ENCODE results near the gene RNASET2.

RNASET2 gene

DNA sequence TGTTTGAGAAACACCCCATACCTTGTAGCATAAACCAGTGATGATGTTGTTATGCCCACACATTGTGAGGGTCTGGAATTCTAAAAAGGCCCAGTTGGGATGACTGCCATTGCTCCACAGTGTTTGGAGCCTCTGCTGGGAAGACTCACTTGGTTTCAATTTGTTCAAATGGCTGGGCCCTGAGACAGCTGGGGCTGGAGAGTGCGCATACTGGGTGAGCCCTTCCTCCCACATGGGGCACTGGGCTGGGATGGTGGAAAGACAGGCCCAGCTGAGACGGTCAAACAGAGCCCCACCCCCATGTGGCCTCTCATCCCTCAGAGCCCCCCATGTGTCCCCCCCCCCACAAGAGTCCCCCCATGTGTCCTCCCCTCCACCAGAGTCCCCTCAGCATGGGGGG lies 20.3 kb upstream of the RNASET2 start:
- TF ChIP-seq, protein P1, sequence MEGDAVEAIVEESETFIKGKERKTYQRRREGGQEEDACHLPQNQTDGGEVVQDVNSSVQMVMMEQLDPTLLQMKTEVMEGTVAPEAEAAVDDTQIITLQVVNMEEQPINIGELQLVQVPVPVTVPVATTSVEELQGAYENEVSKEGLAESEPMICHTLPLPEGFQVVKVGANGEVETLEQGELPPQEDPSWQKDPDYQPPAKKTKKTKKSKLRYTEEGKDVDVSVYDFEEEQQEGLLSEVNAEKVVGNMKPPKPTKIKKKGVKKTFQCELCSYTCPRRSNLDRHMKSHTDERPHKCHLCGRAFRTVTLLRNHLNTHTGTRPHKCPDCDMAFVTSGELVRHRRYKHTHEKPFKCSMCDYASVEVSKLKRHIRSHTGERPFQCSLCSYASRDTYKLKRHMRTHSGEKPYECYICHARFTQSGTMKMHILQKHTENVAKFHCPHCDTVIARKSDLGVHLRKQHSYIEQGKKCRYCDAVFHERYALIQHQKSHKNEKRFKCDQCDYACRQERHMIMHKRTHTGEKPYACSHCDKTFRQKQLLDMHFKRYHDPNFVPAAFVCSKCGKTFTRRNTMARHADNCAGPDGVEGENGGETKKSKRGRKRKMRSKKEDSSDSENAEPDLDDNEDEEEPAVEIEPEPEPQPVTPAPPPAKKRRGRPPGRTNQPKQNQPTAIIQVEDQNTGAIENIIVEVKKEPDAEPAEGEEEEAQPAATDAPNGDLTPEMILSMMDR (IDR thresholded peaks at IDR 0.05; ENCODE audit: low read depth, low read length) = no peak
- no peak overlapping the region for H3K27ac ChIP-seq
- no peak overlapping the region for H3K4me3 ChIP-seq (ENCODE audit: low read depth, low read length)
- no peaks in the 10 kb centered on the region for H3K27me3 ChIP-seq (ENCODE audit: insufficient read depth, low read depth, severe bottlenecking)
- no peak for DNase-seq
- H3K36me3 ChIP-seq = no peaks in the 10 kb centered on the region; the same call in 1 of the 2 replicates
- no peaks in the 10 kb centered on the region for H3K9me3 ChIP-seq (ENCODE audit: severe bottlenecking)

DNA sequence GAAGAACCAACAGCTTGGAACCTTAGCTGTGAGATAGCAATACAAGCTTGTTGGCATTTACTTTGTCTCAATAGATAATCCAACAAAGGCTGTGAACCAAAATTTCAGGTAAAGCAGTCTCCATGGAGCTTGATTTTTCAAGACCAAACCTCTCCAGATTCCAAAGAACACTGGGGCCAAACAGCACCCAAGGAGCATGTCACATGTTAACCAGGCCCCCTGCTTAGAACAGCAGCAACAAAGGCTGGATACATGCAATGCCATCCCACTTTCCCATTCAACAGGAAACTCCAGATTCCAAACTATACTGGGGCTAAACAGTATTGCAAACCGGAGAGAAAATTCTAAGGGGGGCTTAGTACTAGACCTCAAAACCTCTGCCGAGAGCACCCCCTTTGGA lies 15.8 kb upstream of the RNASET2 start:
- Histone ChIP-seq H3K27ac (no peak overlapping the region), H3K4me3 (ENCODE audit: low read depth, low read length) (no peak overlapping the region), H3K36me3 (no peaks in the 10 kb centered on the region; the same call in 1 of the 2 replicates), H3K9me3 (ENCODE audit: severe bottlenecking) (no peaks in the 10 kb centered on the region), H3K27me3 (ENCODE audit: insufficient read depth, low read depth, severe bottlenecking) (no peaks in the 10 kb centered on the region)
- TF ChIP-seq, protein P1 (IDR thresholded peaks at IDR 0.05; ENCODE audit: low read depth, low read length) = no peak
- no peak for DNase-seq

DNA sequence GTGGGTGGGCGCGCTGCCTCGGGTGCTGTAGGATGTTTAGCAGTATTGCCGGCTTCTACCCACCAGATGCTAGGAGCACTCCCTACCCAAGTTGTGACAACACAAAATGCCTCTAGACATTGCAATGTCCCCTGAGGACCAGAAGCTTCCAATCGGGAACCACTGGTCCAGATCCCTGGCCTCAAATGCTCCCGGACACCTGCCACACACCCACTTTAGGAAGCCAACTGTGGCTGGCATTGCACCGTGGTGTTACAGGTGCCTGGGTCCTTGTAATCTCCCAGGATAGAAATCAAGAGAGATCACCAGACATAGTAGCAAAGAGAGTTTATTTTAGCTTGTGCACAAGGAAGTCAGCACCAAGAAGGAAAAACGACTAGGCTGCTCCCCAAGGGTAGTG lies 14.9 kb upstream of the RNASET2 start:
- DNase-seq = no peak
- no peaks in the 10 kb centered on the region for H3K9me3 ChIP-seq (ENCODE audit: severe bottlenecking)
- no peaks in the 10 kb centered on the region; the same call in 1 of the 2 replicates for H3K36me3 ChIP-seq
- TF ChIP-seq, protein P1 (IDR thresholded peaks at IDR 0.05; ENCODE audit: low read depth, low read length) = no peak
- H3K27ac ChIP-seq = no peak overlapping the region
- H3K4me3 ChIP-seq (ENCODE audit: low read depth, low read length) = no peak overlapping the region
- H3K27me3 ChIP-seq (ENCODE audit: insufficient read depth, low read depth, severe bottlenecking) = no peaks in the 10 kb centered on the region

DNA sequence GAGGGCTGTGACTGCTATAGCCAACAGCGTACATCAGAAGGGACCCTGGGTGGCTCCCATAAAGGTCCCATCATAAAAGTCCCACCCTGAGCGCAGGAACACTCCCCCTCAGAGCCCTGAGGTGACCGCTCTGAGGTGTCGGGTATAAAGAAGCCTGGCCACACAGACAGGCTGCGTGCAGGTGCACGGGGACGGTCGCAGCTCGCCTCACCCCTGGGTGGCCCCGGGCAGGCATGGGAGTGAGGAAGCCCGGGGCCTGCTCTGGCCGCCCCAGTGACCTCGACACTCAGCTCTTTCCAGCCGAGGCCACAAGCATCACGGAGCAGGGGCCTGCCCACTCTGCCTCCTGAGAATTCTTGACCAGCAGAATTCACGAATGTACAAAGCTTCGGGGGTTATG lies 14.4 kb upstream of the RNASET2 start:
- Histone ChIP-seq H3K27me3 (ENCODE audit: insufficient read depth, low read depth, severe bottlenecking) (no peaks in the 10 kb centered on the region), H3K27ac (no peak overlapping the region), H3K9me3 (ENCODE audit: severe bottlenecking) (peaks cover 3% of the 10 kb centered on the region), H3K36me3 (no peaks in the 10 kb centered on the region; the same call in 1 of the 2 replicates), H3K4me3 (ENCODE audit: low read depth, low read length) (no peak overlapping the region)
- TF ChIP-seq, protein P1 (IDR thresholded peaks at IDR 0.05; ENCODE audit: low read depth, low read length) = no peak
- DNase-seq = no peak

DNA sequence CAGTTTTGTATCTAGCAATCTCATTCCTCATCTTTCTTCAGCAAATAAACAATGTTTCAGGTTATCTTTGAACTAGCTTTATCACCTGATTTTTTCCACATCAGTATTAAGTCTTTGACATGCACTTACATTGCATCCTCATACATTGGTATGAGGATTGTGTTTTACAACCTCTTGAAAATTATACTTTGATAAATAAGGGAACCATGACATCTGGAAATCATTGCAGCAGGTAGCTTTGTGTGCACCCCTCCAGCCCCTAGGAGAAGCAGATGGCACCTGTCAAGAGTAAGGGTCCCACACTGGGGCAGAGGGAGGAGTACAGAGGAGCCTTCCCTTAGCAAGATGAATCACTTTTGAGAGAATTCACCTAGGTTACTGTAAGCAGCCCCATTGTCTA lies 13.7 kb upstream of the RNASET2 start:
- Histone ChIP-seq H3K4me3 (ENCODE audit: low read depth, low read length) (no peak overlapping the region), H3K27ac (no peak overlapping the region), H3K9me3 (ENCODE audit: severe bottlenecking) (peaks cover 4% of the 10 kb centered on the region), H3K27me3 (ENCODE audit: insufficient read depth, low read depth, severe bottlenecking) (no peaks in the 10 kb centered on the region), H3K36me3 (no peaks in the 10 kb centered on the region; the same call in 1 of the 2 replicates)
- DNase-seq = no peak
- TF ChIP-seq, protein P1 (IDR thresholded peaks at IDR 0.05; ENCODE audit: low read depth, low read length) = no peak

DNA sequence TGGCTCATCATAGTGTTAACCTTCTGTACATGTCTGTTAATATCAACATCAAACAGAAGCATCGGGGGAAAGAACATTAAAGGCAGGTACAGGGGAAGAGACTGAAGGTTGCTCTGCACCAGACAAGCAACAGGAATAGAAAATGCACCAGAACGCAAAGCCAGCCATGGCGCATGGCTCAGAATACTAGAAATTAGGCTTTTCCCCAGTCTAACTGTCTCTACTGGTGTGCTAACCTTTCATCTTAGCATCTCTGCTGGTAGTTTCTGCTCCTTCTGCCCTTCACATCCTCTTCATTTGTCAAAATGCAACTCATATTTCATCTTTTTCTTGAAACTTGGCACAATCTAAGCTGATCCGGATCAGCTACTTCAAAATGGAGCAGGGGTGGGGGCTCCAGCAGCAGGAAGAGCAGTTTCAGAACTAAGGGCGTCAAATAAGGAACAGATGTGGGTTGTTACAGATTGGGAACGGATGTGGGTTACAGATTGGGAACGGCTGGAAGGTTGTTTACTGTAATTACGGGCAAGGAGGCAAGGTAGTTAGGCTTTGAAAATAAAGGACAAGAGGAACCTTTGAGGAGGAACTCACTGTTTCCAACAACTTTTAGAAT lies 13.1 kb upstream of the RNASET2 start:
- Histone ChIP-seq H3K4me3 (ENCODE audit: low read depth, low read length) (no peak overlapping the region), H3K27ac (no peak overlapping the region), H3K36me3 (no peaks in the 10 kb centered on the region; the same call in 1 of the 2 replicates), H3K9me3 (ENCODE audit: severe bottlenecking) (peaks cover 4% of the 10 kb centered on the region), H3K27me3 (ENCODE audit: insufficient read depth, low read depth, severe bottlenecking) (no peaks in the 10 kb centered on the region)
- TF ChIP-seq, protein P1 (IDR thresholded peaks at IDR 0.05; ENCODE audit: low read depth, low read length) = no peak
- DNase-seq = no peak

All from WERI-Rb-1 (cell line).